ENCODE results near the gene CENPP. TPM values are rescaled to one million over a fixed set of nuclear protein-coding genes. Genes with fewer than 3 reads are reported as not detected.

The CENPP gene
- total RNA-seq, 4 donors from 2014 or later, result 0.37 to 7.1 (median 3.2) TPM

DNA sequence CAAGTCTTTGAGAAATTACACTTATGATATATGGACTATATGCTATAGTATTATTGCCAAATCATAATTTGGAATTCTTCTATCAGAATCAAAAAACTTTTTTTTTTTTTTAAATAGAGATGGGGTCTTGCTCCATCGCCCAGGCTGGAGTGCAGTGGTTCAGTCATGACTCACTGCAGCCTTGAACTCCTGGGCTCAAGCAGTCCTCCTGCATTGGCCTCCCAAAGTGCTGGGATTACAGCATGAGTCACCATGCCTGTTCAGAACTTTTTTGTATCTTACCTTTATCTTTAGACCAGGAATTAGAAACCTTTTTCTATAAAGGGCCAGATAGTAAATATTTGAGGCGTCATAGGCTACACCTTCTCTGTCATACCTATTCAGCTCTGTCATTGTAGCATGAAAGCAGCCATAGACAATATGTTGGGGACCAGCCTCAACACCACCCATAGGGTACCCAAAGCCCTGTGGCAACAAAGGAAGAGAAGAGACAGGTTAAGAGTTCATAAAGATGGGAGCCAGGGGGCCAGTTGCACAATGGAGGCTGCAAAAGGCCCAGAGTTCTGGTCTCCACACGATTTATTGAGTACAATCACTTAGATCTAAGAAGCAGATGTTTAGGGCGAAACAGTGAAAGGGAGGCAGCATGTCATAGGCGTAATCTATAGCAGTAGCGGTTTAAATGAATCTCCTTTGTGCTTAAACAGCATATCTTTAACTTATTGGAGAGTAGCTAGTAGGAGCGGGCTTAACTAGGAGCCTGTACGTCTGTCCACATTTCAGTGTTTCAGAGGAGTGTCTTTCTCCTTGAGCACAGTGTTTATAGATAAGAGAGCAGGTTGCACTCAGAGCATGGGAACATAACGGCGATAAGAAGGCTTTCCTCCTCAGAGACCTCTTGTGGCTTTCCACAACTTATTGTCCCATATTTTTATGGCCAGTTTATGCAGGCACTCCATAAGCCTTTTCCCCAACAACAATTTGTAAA lies 197.5 kb downstream of the CENPP start:
- intact Hi-C loops (cut with DNase I; ENCODE audit: low total_unique reads), result no loop called here
- DNase-seq, result no peak
- TF ChIP-seq, protein P1, sequence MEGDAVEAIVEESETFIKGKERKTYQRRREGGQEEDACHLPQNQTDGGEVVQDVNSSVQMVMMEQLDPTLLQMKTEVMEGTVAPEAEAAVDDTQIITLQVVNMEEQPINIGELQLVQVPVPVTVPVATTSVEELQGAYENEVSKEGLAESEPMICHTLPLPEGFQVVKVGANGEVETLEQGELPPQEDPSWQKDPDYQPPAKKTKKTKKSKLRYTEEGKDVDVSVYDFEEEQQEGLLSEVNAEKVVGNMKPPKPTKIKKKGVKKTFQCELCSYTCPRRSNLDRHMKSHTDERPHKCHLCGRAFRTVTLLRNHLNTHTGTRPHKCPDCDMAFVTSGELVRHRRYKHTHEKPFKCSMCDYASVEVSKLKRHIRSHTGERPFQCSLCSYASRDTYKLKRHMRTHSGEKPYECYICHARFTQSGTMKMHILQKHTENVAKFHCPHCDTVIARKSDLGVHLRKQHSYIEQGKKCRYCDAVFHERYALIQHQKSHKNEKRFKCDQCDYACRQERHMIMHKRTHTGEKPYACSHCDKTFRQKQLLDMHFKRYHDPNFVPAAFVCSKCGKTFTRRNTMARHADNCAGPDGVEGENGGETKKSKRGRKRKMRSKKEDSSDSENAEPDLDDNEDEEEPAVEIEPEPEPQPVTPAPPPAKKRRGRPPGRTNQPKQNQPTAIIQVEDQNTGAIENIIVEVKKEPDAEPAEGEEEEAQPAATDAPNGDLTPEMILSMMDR (IDR thresholded peaks at IDR 0.05), result no peak
- TF ChIP-seq EP300 (IDR thresholded peaks at IDR 0.05; ENCODE audit: low read depth) (no peak), POLR2A (IDR thresholded peaks at IDR 0.05) (no peak)
- in situ Hi-C loops (cut with MboI; ENCODE audit: low pct_ligation_motif_present in 1 of 4, low pct_unique_long_range_greater_than_20kb in 1 of 4, low sequenced_read_pairs in 3 of 4), result no loop called here
- H3K36me3 ChIP-seq, result no peaks in the 10 kb centered on the region
- no peak overlapping the region for H3K27ac ChIP-seq
- no peaks in the 10 kb centered on the region for H3K4me1 ChIP-seq
- H3K27me3 ChIP-seq, result no peaks in the 10 kb centered on the region
- H3K9me3 ChIP-seq, result no peaks in the 10 kb centered on the region
- WGBS, 2 donors (ENCODE audit: low coverage in 1 of 2), result 78 to 85% methylated on average over 9 to 10 of the region's 10 CpGs
- no peak overlapping the region for H3K4me3 ChIP-seq

DNA sequence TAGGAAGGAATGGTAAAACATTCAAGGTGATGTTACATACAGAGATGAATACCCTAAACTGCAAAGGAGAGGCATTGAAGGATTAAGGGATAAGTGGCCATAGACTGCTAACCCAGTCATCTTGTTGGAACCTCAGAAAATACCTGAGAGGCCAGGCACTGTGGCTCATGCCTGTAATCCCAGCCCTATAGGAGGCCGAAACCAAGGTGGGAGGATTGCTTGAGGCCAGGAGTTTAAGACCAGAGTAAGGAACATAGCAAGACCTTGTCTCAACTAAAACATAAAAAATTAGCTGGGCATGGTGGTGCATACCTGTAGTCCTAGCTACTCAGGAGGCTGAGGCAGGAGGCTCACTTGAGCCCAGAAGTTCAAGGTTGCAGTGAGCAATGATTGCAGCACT lies 199.1 kb downstream of the CENPP start:
- Histone ChIP-seq H3K27ac (no peak overlapping the region), H3K27me3 (no peaks in the 10 kb centered on the region), H3K4me1 (no peaks in the 10 kb centered on the region), H3K9me3 (no peaks in the 10 kb centered on the region), H3K4me3 (no peak overlapping the region), H3K36me3 (no peaks in the 10 kb centered on the region)
- no peak for DNase-seq
- 100% methylated on average over 1 of the region's 1 CpG for WGBS, 2 donors (ENCODE audit: low coverage in 1 of 2)
- in situ Hi-C loops (cut with MboI; ENCODE audit: low pct_ligation_motif_present in 1 of 4, low pct_unique_long_range_greater_than_20kb in 1 of 4, low sequenced_read_pairs in 3 of 4) (no loop called here), intact Hi-C loops (cut with DNase I; ENCODE audit: low total_unique reads) (no loop called here)
- TF ChIP-seq POLR2AphosphoS5 (IDR thresholded peaks at IDR 0.05), result no peak
- no peak for TF ChIP-seq EP300 (IDR thresholded peaks at IDR 0.05; ENCODE audit: low read depth)
- TF ChIP-seq, protein P1 (IDR thresholded peaks at IDR 0.05), result no peak
- no peak for TF ChIP-seq POLR2A (IDR thresholded peaks at IDR 0.05)

DNA sequence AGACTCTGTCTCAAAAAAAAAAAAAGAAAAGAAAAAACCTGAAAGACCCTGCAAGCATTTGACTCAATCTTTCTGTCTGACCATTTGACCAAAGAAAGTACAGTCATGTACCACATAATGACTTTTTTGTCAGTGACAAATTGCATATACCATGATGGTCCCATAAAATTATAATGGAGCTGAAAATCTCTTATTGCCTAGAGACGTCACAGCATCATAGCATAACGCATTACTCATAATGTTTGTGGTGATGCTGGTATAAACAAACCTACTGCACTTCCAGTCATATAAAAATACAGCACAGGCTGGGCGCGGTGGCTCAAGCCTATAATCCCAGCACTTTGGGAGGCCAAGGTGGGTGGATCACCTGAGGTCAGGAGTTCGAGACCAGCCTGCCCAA lies 199.6 kb downstream of the CENPP start:
- TF ChIP-seq POLR2A (IDR thresholded peaks at IDR 0.05), result no peak
- TF ChIP-seq POLR2AphosphoS5 (IDR thresholded peaks at IDR 0.05), result no peak
- TF ChIP-seq EP300 (IDR thresholded peaks at IDR 0.05; ENCODE audit: low read depth), result no peak
- no peak overlapping the region for H3K27ac ChIP-seq
- H3K4me3 ChIP-seq, result no peak overlapping the region
- H3K4me1 ChIP-seq, result no peaks in the 10 kb centered on the region
- in situ Hi-C loops (cut with MboI; ENCODE audit: low pct_ligation_motif_present in 1 of 4, low pct_unique_long_range_greater_than_20kb in 1 of 4, low sequenced_read_pairs in 3 of 4), result no loop called here
- intact Hi-C loops (cut with DNase I; ENCODE audit: low total_unique reads), result no loop called here
- no peaks in the 10 kb centered on the region for H3K36me3 ChIP-seq
- H3K27me3 ChIP-seq, result no peaks in the 10 kb centered on the region
- no peak for DNase-seq
- WGBS, 2 donors (ENCODE audit: low coverage in 1 of 2), result 90% methylated on average over 5 of the region's 5 CpGs; no CpG with 5 or more reads in 1 of the 2 donors
- H3K9me3 ChIP-seq, result no peaks in the 10 kb centered on the region

DNA sequence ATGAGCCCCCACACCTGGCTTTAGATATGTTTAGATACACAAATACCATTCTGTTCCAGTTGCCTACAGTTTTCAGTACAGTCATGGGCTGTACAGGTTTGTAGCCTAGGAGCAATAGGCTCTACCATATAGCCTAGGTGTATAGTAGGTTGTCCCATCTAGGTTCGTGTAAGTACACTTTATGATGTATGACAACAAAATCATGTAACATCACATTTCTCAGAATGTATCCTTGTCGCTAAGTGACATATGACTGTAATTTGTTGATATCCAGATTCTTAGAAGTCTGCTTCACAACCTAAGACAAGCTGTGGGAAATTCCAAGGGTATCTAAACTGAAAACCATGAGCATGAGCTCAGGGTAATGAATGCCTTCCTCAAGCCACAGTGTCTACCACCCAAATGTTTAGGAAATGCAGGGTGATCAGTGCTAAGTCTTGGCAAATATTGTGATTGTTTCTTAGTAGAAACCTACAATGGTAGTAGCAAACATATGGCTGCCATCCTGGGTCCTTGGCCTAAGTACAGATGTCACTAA lies 201.6 kb downstream of the CENPP start:
- WGBS, 2 donors (ENCODE audit: low coverage in 1 of 2), result 74 to 88% methylated on average over 2 of the region's 2 CpGs
- H3K4me1 ChIP-seq, result no peaks in the 10 kb centered on the region
- no peaks in the 10 kb centered on the region for H3K9me3 ChIP-seq
- no peak overlapping the region for H3K4me3 ChIP-seq
- DNase-seq, result no peak
- in situ Hi-C loops (cut with MboI; ENCODE audit: low pct_ligation_motif_present in 1 of 4, low pct_unique_long_range_greater_than_20kb in 1 of 4, low sequenced_read_pairs in 3 of 4), result no loop called here
- no peaks in the 10 kb centered on the region for H3K36me3 ChIP-seq
- TF ChIP-seq EP300 (IDR thresholded peaks at IDR 0.05; ENCODE audit: low read depth) (no peak), POLR2AphosphoS5 (IDR thresholded peaks at IDR 0.05) (no peak), POLR2A (IDR thresholded peaks at IDR 0.05) (no peak)
- TF ChIP-seq, protein P1 (IDR thresholded peaks at IDR 0.05), result no peak
- H3K27me3 ChIP-seq, result no peaks in the 10 kb centered on the region
- H3K27ac ChIP-seq, result no peak overlapping the region
- intact Hi-C loops (cut with DNase I; ENCODE audit: low total_unique reads), result no loop called here

Data from transverse colon (tissue), 4 donors.